PC-3 (cell line): Measurements from ENCODE around the gene FGGY. TPM values are rescaled to one million over a fixed set of nuclear protein-coding genes. Genes with fewer than 3 reads are reported as not detected.

Source experiments
- ATAC-seq: fragments of 200-7000 bp; cut with Tn5 transposase; 2 replicates; pipeline ENCODE4 v1.9.1; 2020; ENCODE audit warnings: mild to moderate bottlenecking, moderate library complexity
- BruUV-seq: library from RNA; stranded (reverse); fragments of 400-500 nt; replicated peaks from 2 replicates; lab custom pipeline; 2021; lab: Mats Ljungman, UMichigan
- CTCF ChIA-PET: fragments of 300-600 bp; sonication (Branson Sonifier 250); formaldehyde crosslinking; loops from one replicate; lab custom pipeline; 2022; ENCODE audit warnings: antibody characterized with exemption; lab: Charles Lee
- POLR2A ChIA-PET: fragments of 300-600 bp; sonication (Branson Sonifier 250); formaldehyde crosslinking; loops from one replicate; lab custom pipeline; 2022; ENCODE audit warnings: antibody characterized with exemption; ENCODE audit not compliant: unreplicated experiment; lab: Charles Lee
- DNase-seq: peaks from one replicate; pipeline ENCODE4 v3.0.0-alpha.2; 2015
- H2AFZ ChIP-seq: fragments of 300-600 bp; sonication (generic); 2 replicates; pipeline ENCODE4 v1.6.0; 2016; ENCODE audit warnings: antibody characterized with exemption, low read length
- H3F3A ChIP-seq: fragments of 300-600 bp; sonication (generic); one replicate; pipeline ENCODE4 v1.6.0; 2017; ENCODE audit warnings: antibody characterized with exemption, low read length, control low read depth, mild to moderate bottlenecking; ENCODE audit not compliant: unreplicated experiment
- H3K27ac ChIP-seq: fragments of 300-600 bp; sonication (generic); 2 replicates; pipeline ENCODE4 v1.5.1; 2016; ENCODE audit warnings: mild to moderate bottlenecking, low read length
- H3K27me3 ChIP-seq: fragments of 300-600 bp; sonication (generic); 2 replicates; pipeline ENCODE4 v1.6.1; 2016; ENCODE audit warnings: low read length, mixed read lengths
- H3K36me3 ChIP-seq: fragments of 300-600 bp; sonication (generic); 2 replicates; pipeline ENCODE4 v1.6.1; 2016; ENCODE audit warnings: low read depth, mixed run types, low read length, mixed read lengths
- H3K4me1 ChIP-seq: fragments of 300-600 bp; sonication (generic); 2 replicates; pipeline ENCODE4 v1.5.1; 2016; ENCODE audit warnings: low read length; ENCODE audit not compliant: insufficient read depth
- H3K4me2 ChIP-seq: fragments of 300-600 bp; sonication (generic); 2 replicates; pipeline ENCODE4 v1.6.0; 2016; ENCODE audit warnings: low read length
- H3K4me3 ChIP-seq: fragments of 300-600 bp; sonication (generic); 2 replicates; pipeline ENCODE4 v1.5.1; 2016; ENCODE audit warnings: mild to moderate bottlenecking, low read length, mixed read lengths
- H3K79me2 ChIP-seq: fragments of 300-600 bp; sonication (generic); 2 replicates; pipeline ENCODE4 v1.6.1; 2017; ENCODE audit warnings: low read length, mixed read lengths
- H3K9ac ChIP-seq: fragments of 300-600 bp; sonication (generic); 2 replicates; pipeline ENCODE4 v1.6.0; 2016; ENCODE audit warnings: mild to moderate bottlenecking, low read length
- H3K9me2 ChIP-seq: fragments of 300-600 bp; sonication (generic); replicated peaks from 2 replicates; pipeline ENCODE4 v1.6.1; 2016; ENCODE audit warnings: mixed run types, low read length, mixed read lengths
- H3K9me3 ChIP-seq: fragments of 300-600 bp; sonication (generic); 2 replicates; pipeline ENCODE4 v1.6.1; 2016; ENCODE audit warnings: low read length, mixed read lengths
- H4K20me1 ChIP-seq: fragments of 300-600 bp; sonication (generic); 2 replicates; pipeline ENCODE4 v1.6.1; 2016; ENCODE audit warnings: low read length, mixed read lengths
- EZH2 ChIP-seq: fragments of 300-600 bp; sonication (generic); IDR thresholded peaks from one replicate; pipeline ENCODE4 v1.6.1; 2017; ENCODE audit warnings: antibody characterized with exemption, mild to moderate bottlenecking, low read length; ENCODE audit not compliant: unreplicated experiment
- EZH2phosphoT487 ChIP-seq: fragments of 300-600 bp; sonication (generic); IDR thresholded peaks from 2 replicates; pipeline ENCODE4 v1.6.1; 2018; ENCODE audit warnings: mild to moderate bottlenecking, antibody characterized with exemption, low read length, borderline replicate concordance
- intact Hi-C: fragments of 100-400 bp; cut with micrococcal nuclease; formaldehyde crosslinking; loops from 2 replicates; pipeline ENCODE4 v1.9.0; 2023
- total RNA-seq: library from RNA; depleted of rRNA; stranded (reverse); fragments of >200 nt; gene quantifications from 2 replicates; pipeline ENCODE4 v1.2.3, GENCODE V29; 2014
- TF ChIP-seq, protein P1 (sequence below): fragments of 300-600 bp; sonication (generic); conservative IDR thresholded peaks from 2 replicates; pipeline ENCODE4 v1.5.1; 2017; ENCODE audit warnings: antibody characterized with exemption, low read depth, mild to moderate bottlenecking, low read length

Gene FGGY
- total RNA-seq, 1 experiment from 2014 or later: 7.4 TPM

DNA sequence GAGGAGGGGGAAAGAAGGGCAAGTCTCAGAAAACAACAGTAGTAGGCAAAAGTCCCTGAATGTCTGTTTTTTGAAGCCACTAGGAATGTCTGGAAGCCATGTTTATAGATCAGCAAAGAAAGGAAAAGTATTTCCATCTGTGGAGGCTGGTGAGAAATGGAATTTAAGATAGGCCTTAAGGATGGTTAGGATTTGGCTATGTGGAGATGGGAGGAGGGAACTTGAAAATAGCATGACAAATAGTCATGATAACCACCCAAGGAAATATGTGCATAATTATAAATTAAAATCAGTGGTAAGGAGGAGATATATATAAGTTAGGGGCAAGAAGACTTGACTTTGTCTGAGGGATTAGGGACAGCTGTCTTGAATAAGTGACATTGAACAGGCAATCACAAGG lies 33.8 kb upstream of the FGGY start:
- H3K9ac ChIP-seq: no peak overlapping the region
- no peaks in the 10 kb centered on the region for H4K20me1 ChIP-seq
- H2AFZ ChIP-seq: no peak overlapping the region
- intact Hi-C loops: no loop called here
- no peaks in the 10 kb centered on the region for H3K4me1 ChIP-seq
- no peak overlapping the region for H3K4me2 ChIP-seq
- DNase-seq (no peak), ATAC-seq (no peak)
- H3K27ac ChIP-seq: no peak overlapping the region
- H3K27me3 ChIP-seq: no peaks in the 10 kb centered on the region
- H3K79me2 ChIP-seq: no peaks in the 10 kb centered on the region
- no peaks in the 10 kb centered on the region for H3K36me3 ChIP-seq
- H3K4me3 ChIP-seq: no peak overlapping the region
- no peaks in the 10 kb centered on the region for H3K9me3 ChIP-seq
- no peaks in the 10 kb centered on the region for H3K9me2 ChIP-seq
- ChIA-PET POLR2A (no interaction called here), CTCF (no interaction called here)
- no TSS peak for BruUV-seq
- H3F3A ChIP-seq: no peaks in the 10 kb centered on the region
- TF ChIP-seq EZH2 (no peak), EZH2phosphoT487 (no peak)
- TF ChIP-seq, protein P1, sequence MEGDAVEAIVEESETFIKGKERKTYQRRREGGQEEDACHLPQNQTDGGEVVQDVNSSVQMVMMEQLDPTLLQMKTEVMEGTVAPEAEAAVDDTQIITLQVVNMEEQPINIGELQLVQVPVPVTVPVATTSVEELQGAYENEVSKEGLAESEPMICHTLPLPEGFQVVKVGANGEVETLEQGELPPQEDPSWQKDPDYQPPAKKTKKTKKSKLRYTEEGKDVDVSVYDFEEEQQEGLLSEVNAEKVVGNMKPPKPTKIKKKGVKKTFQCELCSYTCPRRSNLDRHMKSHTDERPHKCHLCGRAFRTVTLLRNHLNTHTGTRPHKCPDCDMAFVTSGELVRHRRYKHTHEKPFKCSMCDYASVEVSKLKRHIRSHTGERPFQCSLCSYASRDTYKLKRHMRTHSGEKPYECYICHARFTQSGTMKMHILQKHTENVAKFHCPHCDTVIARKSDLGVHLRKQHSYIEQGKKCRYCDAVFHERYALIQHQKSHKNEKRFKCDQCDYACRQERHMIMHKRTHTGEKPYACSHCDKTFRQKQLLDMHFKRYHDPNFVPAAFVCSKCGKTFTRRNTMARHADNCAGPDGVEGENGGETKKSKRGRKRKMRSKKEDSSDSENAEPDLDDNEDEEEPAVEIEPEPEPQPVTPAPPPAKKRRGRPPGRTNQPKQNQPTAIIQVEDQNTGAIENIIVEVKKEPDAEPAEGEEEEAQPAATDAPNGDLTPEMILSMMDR: no peak

GRCh38 chr1:59265622-59266021 lies 31.3 kb upstream of the FGGY start:
- H3K79me2 ChIP-seq: no peaks in the 10 kb centered on the region
- BruUV-seq: no TSS peak
- ChIA-PET CTCF (no interaction called here), POLR2A (no interaction called here)
- no peaks in the 10 kb centered on the region for H3K27me3 ChIP-seq
- no peaks in the 10 kb centered on the region for H3K9me3 ChIP-seq
- no peaks in the 10 kb centered on the region for H3F3A ChIP-seq
- no peaks in the 10 kb centered on the region for H3K9me2 ChIP-seq
- no peak for DNase-seq
- H3K9ac ChIP-seq: no peak overlapping the region
- no peak overlapping the region for H2AFZ ChIP-seq
- no peaks in the 10 kb centered on the region for H3K36me3 ChIP-seq
- no peak overlapping the region for H3K27ac ChIP-seq
- TF ChIP-seq EZH2 (no peak), EZH2phosphoT487 (no peak)
- TF ChIP-seq, protein P1: no peak
- intact Hi-C loops: no loop called here
- no peaks in the 10 kb centered on the region for H3K4me1 ChIP-seq
- H4K20me1 ChIP-seq: no peaks in the 10 kb centered on the region
- ATAC-seq: no peak
- no peak overlapping the region for H3K4me3 ChIP-seq
- H3K4me2 ChIP-seq: no peak overlapping the region

DNA sequence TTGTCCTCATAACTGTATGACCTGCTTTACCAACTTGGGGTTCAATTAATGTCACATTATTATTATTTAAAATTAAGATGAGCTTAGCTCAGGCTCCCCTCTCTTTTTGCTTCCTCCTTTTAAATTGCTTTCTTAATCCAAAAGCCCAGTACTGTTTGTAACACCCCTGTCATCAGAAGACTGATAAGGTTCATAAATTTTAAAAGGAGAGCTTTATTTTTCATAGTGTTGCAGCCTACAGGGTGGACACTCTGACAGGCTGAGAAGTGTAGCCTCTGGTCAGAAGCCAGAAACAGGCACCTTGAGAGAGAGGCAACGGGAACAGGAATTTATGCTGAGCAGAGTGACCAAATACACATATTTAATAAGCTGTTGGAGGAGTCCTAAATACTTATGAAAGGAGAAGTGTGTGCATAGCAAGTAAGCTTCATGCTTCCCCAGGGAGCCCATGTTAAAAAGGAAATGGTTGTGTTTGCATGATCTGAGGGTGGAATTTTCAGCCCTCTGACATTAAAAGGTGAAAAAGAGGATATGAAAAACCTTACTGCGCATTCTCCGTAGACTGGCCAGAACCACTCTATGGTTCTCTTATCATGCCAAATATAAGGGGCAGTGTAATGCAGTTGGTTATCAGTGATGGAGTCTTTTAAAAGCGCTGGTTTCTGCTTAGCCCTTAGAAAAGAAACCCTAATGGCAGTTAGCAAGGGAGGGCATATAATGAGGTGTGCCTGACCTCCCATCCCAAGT lies 30.5 kb upstream of the FGGY start:
- Histone ChIP-seq H3K4me2 (no peak overlapping the region), H3K36me3 (no peaks in the 10 kb centered on the region), H3K9me2 (no peaks in the 10 kb centered on the region), H2AFZ (no peak overlapping the region), H4K20me1 (no peaks in the 10 kb centered on the region), H3K9ac (no peak overlapping the region), H3K9me3 (no peaks in the 10 kb centered on the region), H3K27me3 (no peaks in the 10 kb centered on the region), H3K27ac (no peak overlapping the region), H3F3A (no peaks in the 10 kb centered on the region), H3K4me1 (no peaks in the 10 kb centered on the region), H3K79me2 (no peaks in the 10 kb centered on the region), H3K4me3 (no peak overlapping the region)
- BruUV-seq: no TSS peak
- CTCF ChIA-PET: no interaction called here
- TF ChIP-seq EZH2phosphoT487 (no peak), EZH2 (no peak)
- TF ChIP-seq, protein P1: no peak
- DNase-seq (no peak), ATAC-seq (no peak)
- POLR2A ChIA-PET: no interaction called here
- intact Hi-C loops: no loop called here
